ENCODE data around the gene RUNX2.

GRCh38 chr6:45442716-45443115 is 114.6 kb downstream of the RUNX2 start:
- no peak for TF ChIP-seq POLR2A (IDR thresholded peaks at IDR 0.05; ENCODE audit: low read length)
- no peak for TF ChIP-seq GATA1 (IDR thresholded peaks at IDR 0.05; ENCODE audit: low read depth, low read length)

Data from erythroblast (primary cell).